D721Med (cell line): ENCODE measurements around the gene TWSG1.

Experiments
- DNase-seq: peaks from one replicate; pipeline ENCODE4 v3.0.0; 2011; ENCODE audit warnings: low spot score; ENCODE audit not compliant: insufficient read length
- FAIRE-seq: peaks from 2 replicates; lab custom pipeline; 2011; peaks lifted over from hg19 to GRCh38; lab: Jason Lieb, UNC
- CTCF ChIP-seq: IDR thresholded peaks from 2 replicates; pipeline ENCODE4 v1.5.1; 2012; ENCODE audit warnings: mild to moderate bottlenecking, control low read depth; ENCODE audit not compliant: insufficient read depth; ENCODE audit errors: missing control alignments

The TWSG1 gene

GRCh38 chr18:9334329-9334972 lies at the start of gene TWSG1:
Gene TWSG1 (plus strand): TSS chr18:9334773. CDS start chr18:9337230, 2,457 bp downstream.
- FAIRE-seq = no peak
- TF ChIP-seq CTCF = peak; percentile 20
- peak; percentile 89 for DNase-seq

- TF ChIP-seq CTCF = no peak
- FAIRE-seq = no peak
- DNase-seq = no peak
These were observed 49.0 kb upstream of the TWSG1 start for GRCh38 chr18:9285604-9286003.

GRCh38 chr18:9287036-9287435 lies 47.5 kb upstream of the TWSG1 start:
- FAIRE-seq = no peak
- TF ChIP-seq CTCF = no peak
- no peak for DNase-seq

- TF ChIP-seq CTCF = no peak
- no peak for FAIRE-seq
- DNase-seq = no peak
These were observed 44.9 kb upstream of the TWSG1 start for GRCh38 chr18:9289698-9290097.

GRCh38 chr18:9290156-9290555 lies 44.4 kb upstream of the TWSG1 start:
- FAIRE-seq (no peak), DNase-seq (no peak)
- no peak for TF ChIP-seq CTCF

- FAIRE-seq (no peak), DNase-seq (no peak)
- no peak for TF ChIP-seq CTCF
These were observed 42.5 kb upstream of the TWSG1 start for GRCh38 chr18:9292047-9292446.

GRCh38 chr18:9293948-9294347 lies 40.6 kb upstream of the TWSG1 start:
- FAIRE-seq (no peak), DNase-seq (no peak)
- TF ChIP-seq CTCF = no peak
